ENCODE data around the gene IQCH. TPM values are rescaled to one million over a fixed set of nuclear protein-coding genes. Genes with fewer than 3 reads are reported as not detected.

IQCH gene
- total and polyA plus RNA-seq, 9 of the 15 experiments (the other 6 are each of a cell fraction or from before 2014, with no cell fraction given) = 1.8 to 3.9 (median 2.7) TPM

GRCh38 chr15:67521029-67521782 is 266.6 kb downstream of the IQCH start, which contains the start of gene C15orf61 (continued):
- TF ChIP-seq ZNF395 (CRISPR knock-in tag; IDR thresholded peaks at IDR 0.05) = peak; percentile 93
- no peak for TF ChIP-seq ZNF318 (IDR thresholded peaks at IDR 0.05; ENCODE audit: borderline replicate concordance in 1 of 2, low read depth in 1 of 2)
- TF ChIP-seq, protein P1, sequence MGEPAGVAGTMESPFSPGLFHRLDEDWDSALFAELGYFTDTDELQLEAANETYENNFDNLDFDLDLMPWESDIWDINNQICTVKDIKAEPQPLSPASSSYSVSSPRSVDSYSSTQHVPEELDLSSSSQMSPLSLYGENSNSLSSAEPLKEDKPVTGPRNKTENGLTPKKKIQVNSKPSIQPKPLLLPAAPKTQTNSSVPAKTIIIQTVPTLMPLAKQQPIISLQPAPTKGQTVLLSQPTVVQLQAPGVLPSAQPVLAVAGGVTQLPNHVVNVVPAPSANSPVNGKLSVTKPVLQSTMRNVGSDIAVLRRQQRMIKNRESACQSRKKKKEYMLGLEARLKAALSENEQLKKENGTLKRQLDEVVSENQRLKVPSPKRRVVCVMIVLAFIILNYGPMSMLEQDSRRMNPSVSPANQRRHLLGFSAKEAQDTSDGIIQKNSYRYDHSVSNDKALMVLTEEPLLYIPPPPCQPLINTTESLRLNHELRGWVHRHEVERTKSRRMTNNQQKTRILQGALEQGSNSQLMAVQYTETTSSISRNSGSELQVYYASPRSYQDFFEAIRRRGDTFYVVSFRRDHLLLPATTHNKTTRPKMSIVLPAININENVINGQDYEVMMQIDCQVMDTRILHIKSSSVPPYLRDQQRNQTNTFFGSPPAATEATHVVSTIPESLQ (CRISPR knock-in tag; IDR thresholded peaks at IDR 0.05) = no peak
- 0 out of 2 replicates have a peak, but pooled peaks have one; percentile 11 for TF ChIP-seq CAMTA2 (CRISPR knock-in tag; conservative IDR thresholded peaks at IDR 0.05)
- TF ChIP-seq ELF1 (tag; IDR thresholded peaks at IDR 0.05) = peak; percentile 50; the same call in 1 of the 2 replicates
- TF ChIP-seq, protein P2, sequence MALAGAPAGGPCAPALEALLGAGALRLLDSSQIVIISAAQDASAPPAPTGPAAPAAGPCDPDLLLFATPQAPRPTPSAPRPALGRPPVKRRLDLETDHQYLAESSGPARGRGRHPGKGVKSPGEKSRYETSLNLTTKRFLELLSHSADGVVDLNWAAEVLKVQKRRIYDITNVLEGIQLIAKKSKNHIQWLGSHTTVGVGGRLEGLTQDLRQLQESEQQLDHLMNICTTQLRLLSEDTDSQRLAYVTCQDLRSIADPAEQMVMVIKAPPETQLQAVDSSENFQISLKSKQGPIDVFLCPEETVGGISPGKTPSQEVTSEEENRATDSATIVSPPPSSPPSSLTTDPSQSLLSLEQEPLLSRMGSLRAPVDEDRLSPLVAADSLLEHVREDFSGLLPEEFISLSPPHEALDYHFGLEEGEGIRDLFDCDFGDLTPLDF (CRISPR knock-in tag; IDR thresholded peaks at IDR 0.05) = peak; percentile 95
- TF ChIP-seq EP300 (IDR thresholded peaks at IDR 0.05; ENCODE audit: low read length) = no peak; the same call in 1 of the 2 replicates
- no peak for TF ChIP-seq BRD9 (IDR thresholded peaks at IDR 0.05; ENCODE audit: low read depth, partially characterized antibody)
- TF ChIP-seq ZNF561 (CRISPR knock-in tag; conservative IDR thresholded peaks at IDR 0.05) = no peak
- peak; percentile 59; the same call in 1 of the 2 replicates for TF ChIP-seq ETV5 (CRISPR knock-in tag; IDR thresholded peaks at IDR 0.05; ENCODE audit: low read depth)
- no peak for TF ChIP-seq NR2C1 (IDR thresholded peaks at IDR 0.05)
- TF ChIP-seq NR2C1 (tag; IDR thresholded peaks at IDR 0.05) = no peak
- TF ChIP-seq KLF10 (CRISPR knock-in tag; IDR thresholded peaks at IDR 0.05) = no peak
- peak; percentile 8; the same call in 1 of the 2 replicates for TF ChIP-seq FOSL1 (tag; conservative IDR thresholded peaks at IDR 0.05)

Data from K562 (cell line).